NCI-H2107 treated with DMSO at 0.1 percent for 48 hours (cell line): ENCODE data around the gene FBXL2.
"Not testable (repeated sequence)": the region's sequence is repeated elsewhere in the genome, so short reads cannot be mapped to it uniquely, and the experiment has no call there.

Experiments used
- DNase-seq: peaks from one replicate; lab custom pipeline; 2025; ENCODE audit not compliant: unreplicated experiment; lab: John Stamatoyannopoulos, UW

FBXL2 gene

DNA sequence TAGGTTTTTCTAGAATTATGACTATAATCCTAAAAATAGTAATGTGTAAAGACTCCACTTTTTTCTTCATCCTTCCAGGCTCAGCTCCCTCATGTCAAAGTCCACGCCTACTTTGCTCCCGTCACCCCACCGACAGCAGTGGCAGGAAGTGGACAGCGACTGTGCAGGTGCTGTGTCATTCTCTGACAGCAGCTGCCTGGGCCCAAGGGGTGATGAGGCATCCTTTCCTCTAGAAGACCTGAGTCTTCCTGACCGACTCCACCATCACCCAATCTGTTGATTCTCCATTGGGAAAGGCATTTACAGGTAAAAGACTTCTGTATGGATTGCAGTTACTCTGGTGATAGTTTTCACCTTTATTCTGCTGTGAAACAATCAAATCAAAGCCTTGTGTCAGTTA is 108.2 kb downstream of the FBXL2 start:
- no peak for DNase-seq

DNA sequence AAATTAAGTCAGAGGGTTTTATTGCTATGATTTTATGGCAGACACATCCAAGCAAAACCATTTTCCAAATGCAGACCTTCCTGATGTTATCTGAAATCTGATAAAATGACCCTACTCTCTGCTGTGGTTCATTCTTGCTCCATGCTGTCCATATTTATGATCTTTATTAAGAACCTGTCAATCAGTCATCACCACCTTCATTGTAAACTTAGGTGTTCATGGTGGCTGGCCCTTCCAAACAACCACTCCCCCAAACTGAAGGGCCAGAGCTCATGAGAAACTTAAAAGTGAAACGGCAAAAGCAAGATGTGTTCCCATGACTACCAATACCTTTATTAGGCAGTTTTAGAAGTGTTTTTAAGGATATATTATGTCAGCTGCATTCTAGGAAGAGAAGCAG is 109.4 kb downstream of the FBXL2 start:
- no peak for DNase-seq

DNA sequence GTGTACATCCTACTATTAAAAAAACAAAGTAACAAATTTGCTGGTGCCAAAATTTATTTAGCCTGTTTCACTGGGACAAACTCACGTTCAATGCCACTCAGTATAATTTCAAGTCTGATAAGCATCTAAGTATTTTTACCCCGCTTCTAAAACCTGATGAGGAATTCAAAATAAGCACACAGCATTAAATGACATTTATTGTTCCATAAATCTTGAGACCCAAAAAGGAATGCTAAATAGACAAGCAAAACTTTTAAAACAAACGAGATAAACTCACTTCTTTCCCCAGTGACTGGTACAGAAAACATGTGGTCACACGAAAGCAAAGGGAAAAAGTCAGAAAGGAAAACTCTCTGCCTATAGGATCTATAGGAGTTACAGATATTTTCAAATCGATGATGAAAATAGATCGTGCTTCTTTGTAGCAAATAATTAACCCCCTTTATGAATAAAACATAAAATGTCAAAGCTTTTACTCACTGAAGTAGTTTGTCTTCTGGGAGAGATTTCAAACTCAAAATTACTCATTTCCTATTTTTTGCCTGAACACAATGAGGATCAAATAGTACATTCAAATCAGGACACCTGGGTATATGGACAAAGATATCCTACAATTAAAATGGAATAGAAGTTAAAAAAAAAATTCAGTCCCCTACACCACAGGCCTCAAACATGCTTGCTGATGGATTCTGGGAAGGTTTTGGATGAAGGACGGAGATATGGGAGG is 111.3 kb downstream of the FBXL2 start:
- no peak for DNase-seq

DNA sequence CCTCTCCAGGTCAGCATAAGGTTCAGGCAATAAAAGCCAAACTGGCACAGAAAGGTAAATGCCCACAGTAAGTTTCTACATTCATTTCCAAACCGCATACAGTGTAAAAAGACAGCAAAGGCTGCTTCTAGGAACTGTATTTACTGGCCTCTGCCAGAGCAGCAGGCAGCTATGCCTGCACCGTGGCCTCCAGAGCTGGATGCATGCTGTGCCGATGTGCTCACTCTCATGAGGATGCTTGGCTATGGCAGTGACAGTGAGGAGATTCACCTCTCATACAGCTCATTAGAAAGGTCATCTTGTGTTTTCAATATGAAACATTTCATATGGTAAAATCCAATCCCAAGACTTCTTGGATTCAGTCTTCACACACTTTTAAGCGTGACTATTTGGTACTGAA is 112.7 kb downstream of the FBXL2 start:
- no peak for DNase-seq

DNA sequence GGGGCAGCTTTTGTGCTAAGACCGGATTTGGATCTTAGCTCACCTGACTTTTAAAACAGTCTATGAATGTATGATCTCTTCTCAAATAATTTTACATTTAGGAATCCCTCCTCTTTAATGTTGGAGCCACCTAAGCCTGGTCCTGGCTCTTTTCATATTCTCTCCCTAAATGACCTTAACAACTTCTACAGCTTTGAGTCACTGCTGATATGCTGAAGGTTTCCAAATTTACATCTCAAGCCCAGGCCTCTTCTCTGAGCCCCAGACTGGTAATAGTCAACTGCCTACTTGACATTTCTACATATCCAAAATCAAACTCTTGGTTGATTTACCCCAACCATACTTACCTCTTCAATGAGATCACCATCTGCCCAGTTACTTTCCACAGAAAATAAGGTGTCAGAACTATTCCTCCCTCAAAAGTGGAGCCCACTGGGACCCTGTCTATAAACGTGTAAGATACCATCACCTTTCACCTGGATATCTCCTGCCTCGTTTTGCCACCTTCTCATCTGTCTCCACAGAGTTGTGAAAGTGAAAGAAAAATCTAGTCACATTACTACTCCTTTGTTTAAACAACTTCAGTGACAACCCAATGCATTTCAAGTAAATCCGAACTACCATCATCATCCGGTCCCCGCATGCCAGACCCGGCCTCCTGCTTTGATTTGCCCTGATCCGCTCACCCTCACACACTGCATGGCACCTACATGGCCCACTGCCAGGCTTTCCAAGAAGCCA is 114.2 kb downstream of the FBXL2 start:
- no peak for DNase-seq

DNA sequence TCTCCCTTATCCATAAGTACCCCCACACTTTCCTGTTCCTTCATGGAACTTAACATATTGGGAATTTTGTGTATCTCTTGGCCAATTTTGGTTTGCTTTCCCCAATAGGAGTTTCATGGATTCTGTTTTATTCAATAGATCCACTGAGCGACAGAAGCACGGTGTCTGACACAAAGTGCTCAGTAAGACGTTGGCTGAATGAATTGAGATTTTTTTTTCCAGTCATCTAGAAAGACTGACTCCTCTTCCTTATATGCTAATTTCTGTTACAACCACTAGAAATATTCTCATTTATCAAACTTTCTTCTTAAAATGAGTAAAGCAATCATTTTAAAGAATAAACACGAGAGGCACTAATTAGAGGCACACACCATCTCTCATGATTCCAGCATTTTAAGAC is 114.9 kb downstream of the FBXL2 start:
- DNase-seq = no peak

DNA sequence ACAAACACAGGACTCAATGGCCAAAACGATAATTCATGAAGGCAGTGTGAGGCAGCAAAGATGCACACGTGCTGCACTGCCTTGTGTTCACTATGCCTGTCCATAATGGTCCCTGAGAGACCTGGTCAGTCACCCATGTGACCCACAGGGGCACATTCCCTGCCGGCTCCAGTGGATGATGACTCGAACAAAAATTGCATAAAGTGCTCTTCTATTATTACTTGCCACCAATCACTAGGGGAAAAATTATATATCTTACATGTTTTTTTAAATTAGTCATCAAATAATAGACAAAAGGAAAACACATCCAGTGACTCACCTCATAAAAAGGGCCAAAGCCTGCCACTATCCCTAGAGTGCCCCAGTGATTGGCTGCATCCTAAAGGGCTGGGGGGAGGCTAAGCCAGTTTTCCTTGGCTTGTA is 115.5 kb downstream of the FBXL2 start:
- no peak for DNase-seq

DNA sequence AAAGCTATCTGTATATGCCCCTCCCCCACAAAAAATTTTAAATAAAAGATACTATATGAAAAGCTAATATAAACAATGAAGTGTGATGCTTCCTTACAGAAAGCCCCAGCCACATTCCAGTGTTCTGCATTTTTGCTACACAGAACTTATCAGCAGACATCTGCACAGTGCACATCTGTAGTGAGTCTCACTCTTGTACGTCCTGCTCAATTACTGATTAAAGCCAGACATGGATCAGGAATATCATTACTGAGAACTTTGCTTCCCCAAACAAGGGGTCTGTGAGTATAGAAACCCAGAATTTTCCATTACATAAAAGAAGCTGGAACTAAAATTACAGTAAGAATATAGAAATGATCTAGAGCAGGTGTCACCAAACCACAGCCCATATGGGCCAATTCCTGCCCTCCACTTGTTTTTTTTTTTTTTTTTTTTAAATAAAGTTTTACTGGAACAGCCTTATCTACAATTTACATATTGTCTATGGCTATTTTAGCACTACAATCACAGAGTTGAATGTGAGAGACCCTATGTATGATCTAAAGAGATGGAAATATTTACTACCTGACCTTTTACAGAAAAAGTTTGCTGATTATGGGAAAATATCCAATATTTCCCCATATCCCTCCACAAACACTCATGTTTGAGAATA is 117.3 kb downstream of the FBXL2 start:
- no peak for DNase-seq

DNA sequence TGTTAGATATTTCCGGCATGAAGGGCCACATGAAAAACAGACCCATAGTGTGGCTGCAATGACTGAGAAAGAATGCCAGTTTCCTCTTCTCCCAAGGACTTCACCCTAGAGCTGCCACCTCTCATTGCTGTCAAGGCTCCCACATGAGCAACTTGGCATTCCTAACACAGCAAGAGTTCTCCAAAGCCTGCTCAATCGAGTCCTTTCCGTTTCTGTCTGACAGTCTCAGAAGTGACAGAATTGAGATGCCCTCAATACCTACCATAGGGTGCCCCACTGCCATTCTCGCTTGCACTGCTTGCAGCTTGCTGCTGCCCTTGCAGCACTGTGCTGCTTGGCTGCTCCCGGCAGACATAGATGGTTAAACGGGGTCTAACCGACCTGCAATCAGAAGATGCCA is 118.7 kb downstream of the FBXL2 start:
- DNase-seq = no peak

DNA sequence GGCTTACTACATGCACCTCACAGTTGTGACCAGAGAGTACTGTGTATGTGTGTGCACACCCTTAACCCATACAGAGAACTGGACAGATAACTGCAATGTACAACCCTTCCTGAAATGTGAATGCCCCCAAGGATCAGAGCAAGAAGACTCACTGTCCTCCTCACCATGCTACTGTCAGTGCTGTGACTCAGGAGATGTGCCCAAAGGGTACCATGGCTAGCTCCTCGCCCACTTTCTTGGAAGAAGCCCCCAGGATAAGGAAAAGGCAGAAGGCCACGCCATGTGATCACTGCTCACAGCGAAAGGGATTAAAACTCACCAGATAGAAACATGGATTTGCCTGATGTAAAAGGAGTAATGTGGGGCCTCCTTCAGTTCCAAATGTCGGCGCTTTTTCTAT is 121.2 kb downstream of the FBXL2 start:
- DNase-seq = no peak

DNA sequence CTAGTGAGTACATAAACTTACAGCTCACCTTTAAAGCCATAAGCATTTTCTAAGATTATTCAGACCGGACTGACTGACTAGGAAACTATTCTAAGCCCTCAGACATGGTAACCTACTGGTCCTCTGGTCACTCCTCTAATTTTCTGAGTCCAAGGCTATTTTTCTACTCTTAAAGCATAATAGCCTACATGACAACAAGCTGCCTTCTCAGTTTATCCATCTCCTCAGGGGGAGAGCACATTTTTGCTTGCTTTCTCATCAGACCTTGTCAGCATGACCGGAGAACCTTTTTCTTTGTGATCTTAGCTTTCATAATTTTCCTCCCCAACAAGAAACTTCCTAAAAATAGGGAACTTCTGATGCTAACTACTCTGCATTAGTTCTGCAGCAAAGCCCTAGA is 124.5 kb downstream of the FBXL2 start:
- DNase-seq = no peak

DNA sequence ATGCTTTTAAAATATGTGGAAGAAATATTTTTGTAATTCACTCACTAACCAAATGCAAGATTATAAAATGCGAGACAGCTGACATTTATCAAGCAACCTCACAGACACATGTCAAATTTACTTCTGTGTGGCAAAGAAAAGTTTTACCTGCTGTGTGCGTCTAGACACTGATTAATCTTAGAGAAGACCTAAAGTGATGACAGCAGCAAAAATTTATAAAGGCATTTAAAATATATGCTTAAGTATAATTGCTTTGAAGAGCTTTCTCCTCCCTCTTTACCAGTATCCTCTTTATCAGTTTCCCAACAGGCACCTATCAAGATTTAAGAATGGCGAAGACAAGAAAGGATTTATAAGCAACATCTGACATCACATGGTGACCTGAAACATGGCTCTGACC is 125.7 kb downstream of the FBXL2 start:
- no peak for DNase-seq

DNA sequence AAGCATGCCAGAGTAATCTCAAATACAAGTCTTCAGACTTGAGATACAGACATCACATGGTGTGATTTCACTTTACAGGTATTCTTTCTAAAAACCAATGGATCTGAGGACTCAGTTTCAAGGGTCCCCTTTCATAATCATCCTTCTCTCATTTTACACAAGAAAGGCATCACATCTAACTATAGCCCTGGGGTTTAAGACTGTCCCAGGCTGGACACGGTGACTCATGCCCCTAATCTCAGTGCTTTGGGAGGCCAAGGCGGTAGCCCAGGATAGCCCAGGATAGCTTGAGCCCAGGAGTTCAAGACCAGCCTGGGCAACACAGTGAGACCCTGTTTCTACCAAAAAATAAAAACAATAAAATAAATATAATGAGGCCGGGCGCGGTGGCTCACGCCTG is 126.5 kb downstream of the FBXL2 start:
- DNase-seq = no peak

DNA sequence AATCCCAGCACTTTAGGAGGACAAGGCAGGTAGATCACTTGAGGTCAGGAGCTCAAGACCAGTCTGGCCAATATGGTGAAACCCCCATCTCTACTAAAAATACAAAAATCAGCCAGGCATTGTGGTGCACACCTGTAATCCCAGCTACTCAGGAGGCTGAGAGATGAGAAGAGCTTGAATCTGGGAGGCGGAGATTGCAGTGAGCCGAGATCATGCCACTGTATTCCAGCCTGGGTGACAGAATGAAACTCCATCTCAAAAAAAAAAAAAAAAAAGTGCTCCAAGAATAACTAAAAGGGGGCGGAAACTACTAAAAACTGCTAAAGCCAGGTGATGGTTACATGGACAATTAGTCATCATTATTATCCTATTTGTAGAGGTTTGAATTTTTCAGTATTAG is 133.6 kb downstream of the FBXL2 start:
- not testable (repeated sequence) for DNase-seq

DNA sequence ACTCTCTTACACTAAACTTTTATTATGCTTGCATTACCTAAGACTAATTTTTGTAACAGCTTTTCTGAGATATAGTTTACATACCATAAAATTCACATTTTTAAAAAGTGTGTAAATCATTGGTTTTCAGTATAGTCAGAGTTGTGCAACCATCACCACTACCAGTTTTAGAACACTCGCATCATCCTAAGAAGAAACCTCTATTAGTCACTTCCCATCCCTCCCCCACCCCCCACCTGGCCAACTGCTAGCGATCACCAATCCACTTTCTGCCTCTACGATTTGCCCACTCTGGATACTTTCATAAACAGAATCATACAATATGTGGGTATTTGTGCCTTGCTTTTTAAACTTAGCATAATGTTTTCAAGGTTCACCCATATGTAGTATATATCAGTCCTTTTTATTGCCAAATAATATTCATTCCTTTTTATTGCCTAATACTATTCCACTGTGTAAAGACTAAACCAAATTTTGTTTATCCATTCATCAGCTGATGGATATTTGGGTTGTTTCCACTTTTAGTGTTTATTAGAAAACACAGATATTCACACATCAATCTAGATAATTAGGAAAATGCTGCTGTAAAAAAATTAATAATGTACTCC is 139.9 kb downstream of the FBXL2 start:
- DNase-seq = no peak

DNA sequence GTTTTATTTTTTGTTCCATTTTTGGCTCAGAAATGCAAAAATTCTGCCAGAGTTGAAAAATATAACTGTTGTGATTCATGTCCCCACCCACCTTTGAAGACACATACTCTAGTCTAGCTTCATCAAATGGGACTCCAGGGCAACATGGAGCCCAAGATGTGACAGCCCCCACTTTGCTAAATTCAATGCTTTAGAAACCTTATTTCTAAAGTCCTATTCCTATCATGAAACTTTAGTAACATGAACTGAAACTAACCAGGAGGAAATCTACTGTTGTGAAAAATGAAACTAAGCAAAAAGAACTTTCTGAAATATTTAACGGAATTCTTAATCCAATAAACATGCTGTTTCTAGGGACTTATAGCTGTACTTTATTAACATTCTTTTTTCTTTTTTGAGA is 142.7 kb downstream of the FBXL2 start:
- no peak for DNase-seq

DNA sequence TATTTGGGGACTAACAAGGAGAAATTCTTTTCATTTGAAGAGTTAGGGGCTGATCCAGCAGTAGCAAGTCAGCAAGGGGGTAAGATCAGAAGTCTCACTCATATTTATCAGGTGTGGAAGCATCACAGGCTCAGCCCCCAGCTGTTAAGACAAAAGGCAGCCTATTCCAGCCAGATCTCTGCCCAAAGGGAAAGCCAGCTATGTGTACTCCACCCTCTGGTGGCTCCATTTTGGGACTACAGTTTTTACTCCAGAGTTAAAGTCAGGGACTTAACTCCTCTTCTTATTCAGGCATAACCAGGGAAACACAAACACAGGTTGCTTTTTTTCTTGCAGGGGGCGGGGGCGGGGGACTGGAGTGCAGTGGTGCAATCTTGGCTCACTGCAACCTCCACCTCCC is 143.7 kb downstream of the FBXL2 start:
- DNase-seq = no peak

DNA sequence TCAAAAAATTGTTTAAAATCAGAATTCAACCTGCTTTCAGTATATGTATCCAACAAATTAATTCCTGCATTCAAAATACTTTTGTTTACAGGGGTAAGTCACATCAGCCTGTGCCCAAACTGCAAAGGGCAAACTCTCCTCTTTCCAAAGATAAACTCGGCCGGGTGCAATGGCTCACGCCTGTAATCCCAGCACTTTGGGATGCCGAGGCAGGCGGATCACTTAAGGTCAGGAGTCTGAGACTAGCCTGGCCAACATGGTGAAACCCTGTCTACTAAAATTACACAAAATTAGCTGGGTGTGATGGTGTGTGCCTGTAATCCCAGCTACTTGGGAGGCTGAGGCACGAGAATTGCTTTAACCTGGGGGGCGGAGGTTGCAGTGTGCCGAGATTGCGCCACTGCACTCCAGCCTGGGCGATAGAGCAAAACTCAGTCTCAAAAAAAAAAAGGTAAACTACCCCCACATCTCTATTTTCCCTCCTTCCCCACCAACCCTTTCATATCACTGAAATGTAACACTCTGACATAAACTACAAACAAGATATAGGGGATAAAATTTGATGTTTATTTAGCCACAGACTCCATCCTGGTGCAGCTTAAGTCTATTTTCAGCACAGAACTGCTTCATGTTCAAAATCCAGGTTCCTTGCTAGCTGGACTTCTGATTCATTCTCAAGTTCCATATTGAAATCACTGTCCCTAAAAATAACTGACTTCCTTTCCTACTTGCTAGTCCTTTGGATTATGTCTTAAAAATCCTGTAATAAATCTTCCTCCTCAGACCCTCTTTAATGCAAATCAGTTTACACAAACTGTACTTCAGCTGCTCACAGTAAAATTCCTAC is 147.6 kb downstream of the FBXL2 start:
- DNase-seq = no peak

DNA sequence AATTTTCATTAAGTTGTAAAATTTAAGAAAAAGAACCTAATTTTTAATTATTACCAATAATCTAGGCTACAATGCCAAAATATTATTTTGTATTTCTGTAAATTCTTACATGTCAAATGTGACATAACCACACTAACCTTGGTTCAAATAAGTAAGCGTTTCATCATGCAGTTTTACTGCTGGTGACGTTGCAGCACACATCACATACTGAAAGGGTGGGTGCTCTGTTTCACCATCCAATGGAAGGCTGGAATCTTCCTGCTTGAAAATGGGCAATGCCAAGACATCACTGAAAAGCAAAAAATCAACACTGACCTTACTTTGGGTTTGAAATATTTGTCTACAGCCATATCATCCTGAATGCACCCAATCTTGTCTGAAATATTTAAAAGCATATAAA is 148.2 kb downstream of the FBXL2 start:
- no peak for DNase-seq

DNA sequence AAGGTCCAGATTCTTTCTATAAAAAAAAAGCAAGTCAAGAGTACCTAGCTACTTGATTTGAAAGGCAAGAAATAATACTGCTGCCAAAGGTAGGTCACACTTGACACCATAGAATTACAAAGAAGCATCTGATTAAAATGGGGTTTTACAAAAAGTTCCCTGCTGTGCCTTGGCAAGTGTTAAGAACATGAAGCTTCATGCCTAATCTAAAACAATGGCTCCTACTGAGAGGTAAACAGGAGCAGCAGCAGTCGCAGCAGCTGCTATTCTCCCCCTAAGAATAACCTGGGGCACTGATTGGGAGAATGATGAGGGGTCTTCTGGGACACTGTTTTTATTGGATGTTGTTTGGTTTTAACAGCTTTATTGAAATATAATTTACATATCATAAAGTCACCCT is 148.8 kb downstream of the FBXL2 start:
- peak; percentile 55 for DNase-seq
